ENCODE measurements around the gene TCF3. TPM values are rescaled to one million over a fixed set of nuclear protein-coding genes. Genes with fewer than 3 reads are reported as not detected.
"Not testable (repeated sequence)": the region's sequence is repeated elsewhere in the genome, so short reads cannot be mapped to it uniquely, and the experiment has no call there.

TCF3 gene
- polyA plus RNA-seq, 6 donors from 2014 or later: 17.5 to 45.6 (median 24.8) TPM

DNA sequence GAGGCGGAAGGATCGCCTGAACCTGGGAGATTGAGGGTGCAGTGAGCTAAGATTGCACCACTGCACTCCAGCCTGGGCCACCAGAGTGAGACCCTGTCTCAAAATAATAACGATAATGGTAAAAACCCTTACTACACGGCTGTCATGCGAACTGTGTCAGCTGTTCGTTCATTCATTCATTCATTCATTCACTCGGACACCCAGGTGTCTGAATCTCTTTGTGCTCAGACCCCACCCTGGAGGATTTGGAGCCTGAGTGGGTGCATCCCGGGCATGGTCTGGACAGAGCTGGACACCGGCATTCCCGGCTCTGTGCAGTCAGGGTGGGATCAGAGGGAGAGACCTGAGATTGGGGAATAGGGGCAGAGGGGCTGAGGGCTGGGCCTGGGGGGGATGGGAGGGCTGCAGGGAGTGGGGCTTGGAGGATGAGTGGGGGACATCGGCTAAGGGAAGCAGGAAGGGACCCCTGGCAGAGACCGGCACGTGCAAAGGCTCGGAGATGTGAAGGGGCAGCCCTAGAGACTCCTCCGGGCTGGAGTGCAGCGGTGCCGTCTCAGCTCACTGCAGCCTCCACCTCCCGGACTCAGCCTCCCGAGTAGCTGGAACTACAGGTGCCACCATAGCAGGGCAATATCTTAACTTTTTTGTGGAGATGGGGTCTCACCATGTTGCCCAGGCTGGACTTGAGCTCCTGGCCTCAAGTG, 31.6 kb upstream of the TCF3 start:
- ATAC-seq (ENCODE audit: low read depth in 2 of 2) (no peak), DNase-seq (no peak)
- peaks cover 0 to 7% (median 0%) of the 10 kb centered on the region in 3 donors for H3K4me1 Mint-ChIP-seq
- H3K9me3 Mint-ChIP-seq: peaks cover 0 to 4% (median 0%) of the 10 kb centered on the region in 7 donors
- peaks cover 25 to 60% (median 53%) of the 10 kb centered on the region in 3 donors for H3K27me3 Mint-ChIP-seq
- no peak overlapping the region for H3K27ac Mint-ChIP-seq
- peaks cover 0 to 7% of the 10 kb centered on the region in 2 donors for H3K36me3 Mint-ChIP-seq
- H3K4me3 Mint-ChIP-seq: no peak overlapping the region

GRCh38 chr19:1680976-1681375, 28.6 kb upstream of the TCF3 start:
- Mint-ChIP-seq H3K9me3 (peaks cover 0 to 1% (median 0%) of the 10 kb centered on the region in 7 donors), H3K36me3 (peaks cover 0 to 19% of the 10 kb centered on the region in 2 donors), H3K27ac (no peak overlapping the region), H3K4me3 (no peak overlapping the region), H3K4me1 (peaks cover 0 to 12% (median 2%) of the 10 kb centered on the region in 3 donors), H3K27me3 (peaks cover 29 to 70% (median 57%) of the 10 kb centered on the region in 3 donors)
- DNase-seq: no peak
- no peak for ATAC-seq (ENCODE audit: low read depth in 2 of 2)

- Mint-ChIP-seq H3K36me3 (peaks cover 0 to 19% of the 10 kb centered on the region in 2 donors), H3K4me1 (peaks cover 0 to 12% (median 6%) of the 10 kb centered on the region in 3 donors), H3K27ac (peak overlapping the region in 1 of 6 donors; percentile 97), H3K9me3 (peaks cover 0 to 1% (median 0%) of the 10 kb centered on the region in 7 donors), H3K4me3 (peak overlapping the region in 1 of 8 donors; percentile 12), H3K27me3 (peaks cover 36 to 82% (median 70%) of the 10 kb centered on the region in 3 donors)
- DNase-seq (no peak), ATAC-seq (ENCODE audit: low read depth in 2 of 2) (no peak)
These were observed 25.7 kb upstream of the TCF3 start for GRCh38 chr19:1678073-1678472.

DNA sequence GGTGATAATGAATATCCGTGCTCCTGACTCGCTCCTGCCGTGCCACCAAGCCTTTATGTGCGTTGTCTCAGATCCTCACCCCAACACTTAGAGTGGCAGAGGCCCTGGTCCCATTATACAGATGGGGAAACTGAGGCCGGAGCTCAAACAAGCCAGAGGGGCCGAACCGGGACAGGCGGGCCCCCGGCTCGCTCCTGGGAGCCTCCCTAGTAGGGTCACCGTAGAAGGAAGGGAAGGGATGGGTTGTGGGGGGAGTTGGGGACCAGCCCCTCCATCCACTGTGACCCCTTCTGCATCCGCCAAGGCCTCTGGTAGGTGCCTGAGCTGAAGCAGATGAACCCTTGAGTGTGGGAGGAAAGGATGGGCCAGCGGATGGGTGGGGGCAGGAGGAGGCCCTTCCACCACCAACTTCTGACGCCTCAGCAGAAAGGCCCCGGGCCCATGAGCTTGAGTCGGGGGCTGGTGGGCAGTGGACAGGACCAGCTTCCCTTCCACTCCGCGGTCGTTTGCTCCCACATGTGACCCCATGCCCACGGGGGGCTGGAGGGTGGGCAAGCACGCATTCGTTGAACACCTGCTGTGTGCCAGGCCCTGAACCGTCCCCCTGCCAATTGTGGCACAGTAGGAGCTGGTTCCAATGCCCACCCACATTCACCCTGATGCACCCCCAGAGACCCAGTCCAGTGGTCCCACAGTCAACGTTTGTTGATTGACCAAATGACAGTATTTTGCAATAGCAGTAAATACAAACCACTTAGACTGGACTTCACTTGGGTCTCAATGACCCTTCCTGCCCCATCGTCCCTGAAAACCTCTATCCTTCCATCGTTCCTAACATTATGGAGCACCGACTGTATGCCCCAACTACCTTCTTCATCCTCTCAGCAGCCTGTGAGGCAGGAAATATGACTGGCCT, 24.2 kb upstream of the TCF3 start:
- H3K27me3 Mint-ChIP-seq: peaks cover 31 to 72% (median 61%) of the 10 kb centered on the region in 3 donors
- peaks cover 0 to 19% of the 10 kb centered on the region in 2 donors for H3K36me3 Mint-ChIP-seq
- no peak for ATAC-seq (ENCODE audit: low read depth in 2 of 2)
- no peak for DNase-seq
- H3K27ac Mint-ChIP-seq: peak overlapping the region in 2 of 6 donors; percentile 71 to 74
- H3K9me3 Mint-ChIP-seq: peaks cover 0 to 1% (median 0%) of the 10 kb centered on the region in 7 donors
- no peak overlapping the region for H3K4me3 Mint-ChIP-seq
- peaks cover 0 to 15% (median 8%) of the 10 kb centered on the region in 3 donors for H3K4me1 Mint-ChIP-seq

- Mint-ChIP-seq H3K27me3 (peaks cover 26 to 65% (median 55%) of the 10 kb centered on the region in 3 donors), H3K36me3 (peaks cover 0 to 19% of the 10 kb centered on the region in 2 donors), H3K4me1 (peaks cover 2 to 19% (median 14%) of the 10 kb centered on the region in 3 donors), H3K4me3 (no peak overlapping the region), H3K27ac (peak overlapping the region in 1 of 6 donors; percentile 29), H3K9me3 (peaks cover 0 to 1% (median 0%) of the 10 kb centered on the region in 7 donors)
- DNase-seq: no peak
- ATAC-seq (ENCODE audit: low read depth in 2 of 2): no peak
These were observed 23.4 kb upstream of the TCF3 start for GRCh38 chr19:1675633-1676350.

DNA sequence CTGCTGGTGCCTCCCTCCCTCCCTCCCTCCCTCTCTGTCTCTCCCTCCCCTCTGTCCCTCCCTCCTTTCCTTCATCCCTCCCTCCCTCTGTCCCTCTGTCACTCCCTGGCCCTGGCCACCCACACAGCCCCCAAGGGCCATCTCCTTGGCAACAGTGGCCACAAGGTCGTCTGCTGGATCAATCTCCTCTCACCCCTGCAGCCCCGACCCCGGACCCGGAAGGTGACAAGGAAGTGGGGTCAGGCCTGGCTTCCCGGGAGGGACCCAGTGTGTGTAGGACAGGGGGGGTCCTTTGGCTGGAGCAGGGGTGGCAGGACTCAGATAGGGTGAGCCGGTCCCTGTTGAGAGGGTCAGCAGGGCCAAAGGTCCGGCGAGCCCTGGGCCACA, 21.9 kb upstream of the TCF3 start:
- H3K36me3 Mint-ChIP-seq: peaks cover 0 to 14% of the 10 kb centered on the region in 2 donors
- H3K27ac Mint-ChIP-seq: peak overlapping the region in 1 of 6 donors; percentile 12
- ATAC-seq (ENCODE audit: low read depth in 2 of 2) (no peak), DNase-seq (no peak)
- peaks cover 13 to 26% (median 23%) of the 10 kb centered on the region in 3 donors for H3K4me1 Mint-ChIP-seq
- H3K4me3 Mint-ChIP-seq: no peak overlapping the region
- peaks cover 0 to 1% (median 0%) of the 10 kb centered on the region in 7 donors for H3K9me3 Mint-ChIP-seq
- peaks cover 22 to 54% (median 45%) of the 10 kb centered on the region in 3 donors for H3K27me3 Mint-ChIP-seq

GRCh38 chr19:1673645-1674292, 21.4 kb upstream of the TCF3 start:
- Mint-ChIP-seq H3K36me3 (peaks cover 0 to 12% of the 10 kb centered on the region in 2 donors), H3K4me1 (peaks cover 18 to 26% (median 25%) of the 10 kb centered on the region in 3 donors), H3K4me3 (peak overlapping the region in 5 of 8 donors; percentile 27 to 83 (median 61)), H3K27ac (no peak overlapping the region), H3K27me3 (peaks cover 26 to 50% (median 40%) of the 10 kb centered on the region in 3 donors), H3K9me3 (peaks cover 0 to 1% (median 0%) of the 10 kb centered on the region in 7 donors)
- DNase-seq: no peak
- no peak for ATAC-seq (ENCODE audit: low read depth in 2 of 2)

DNA sequence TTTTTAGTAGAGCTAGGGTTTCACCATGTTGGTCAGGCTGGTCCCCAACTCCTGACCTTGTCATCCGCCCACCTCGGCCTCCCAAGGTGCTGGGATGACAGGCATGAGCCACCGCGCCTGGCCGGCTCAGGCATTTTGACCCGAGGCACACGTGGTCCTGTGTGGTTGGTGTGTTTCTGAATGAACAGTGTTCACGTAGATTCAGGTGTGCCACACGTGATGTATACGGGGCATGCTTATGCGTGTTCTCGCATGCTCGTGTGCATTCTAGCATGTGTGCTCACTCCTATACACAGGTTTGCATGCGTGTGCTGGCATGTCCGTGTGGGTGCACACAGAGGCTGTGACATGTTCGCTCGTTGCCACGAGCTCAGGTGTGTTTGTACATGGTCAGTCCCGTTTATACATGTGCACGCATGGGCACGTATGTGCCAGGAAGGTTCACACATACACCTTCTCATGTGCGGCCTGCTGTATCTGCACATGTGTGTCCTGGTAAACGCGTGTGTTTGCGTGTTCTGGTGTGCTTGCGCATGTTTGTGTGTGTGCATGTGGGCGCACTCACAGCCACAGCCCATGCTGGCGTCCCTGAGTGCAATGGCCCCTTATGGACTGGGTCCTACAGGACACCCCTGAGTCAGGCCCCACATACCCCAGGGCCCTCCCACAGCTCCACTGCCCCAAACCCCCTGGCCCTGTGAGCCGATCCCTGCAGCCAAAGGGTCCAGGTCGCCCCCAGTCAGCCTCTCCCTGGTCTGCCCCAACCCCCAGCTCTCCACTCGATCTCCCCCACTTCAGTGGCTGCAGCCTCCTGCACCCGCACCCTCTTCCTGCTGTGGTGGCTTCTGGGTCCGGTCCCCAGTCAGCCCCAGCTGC, 20.6 kb upstream of the TCF3 start:
- Mint-ChIP-seq H3K9me3 (peaks cover 0 to 1% (median 0%) of the 10 kb centered on the region in 7 donors), H3K27me3 (peaks cover 20 to 42% (median 33%) of the 10 kb centered on the region in 3 donors), H3K27ac (no peak overlapping the region), H3K4me1 (peaks cover 26 to 32% (median 26%) of the 10 kb centered on the region in 3 donors), H3K36me3 (peaks cover 0 to 4% of the 10 kb centered on the region in 2 donors), H3K4me3 (peak overlapping the region in 7 of 8 donors; percentile 15 to 83 (median 65))
- ATAC-seq (ENCODE audit: low read depth in 2 of 2) (no peak), DNase-seq (no peak)

GRCh38 chr19:1672038-1672768, 19.8 kb upstream of the TCF3 start:
- H3K27me3 Mint-ChIP-seq: peaks cover 17 to 34% (median 25%) of the 10 kb centered on the region in 3 donors
- peak overlapping the region in 7 of 8 donors; percentile 51 to 90 (median 82) for H3K4me3 Mint-ChIP-seq
- H3K27ac Mint-ChIP-seq: peak overlapping the region in 2 of 6 donors; percentile 82 to 95
- H3K4me1 Mint-ChIP-seq: peaks cover 31 to 38% (median 34%) of the 10 kb centered on the region in 3 donors
- H3K36me3 Mint-ChIP-seq: no peaks in the 10 kb centered on the region
- DNase-seq (peak; percentile 54), ATAC-seq (ENCODE audit: low read depth in 2 of 2) (peak; percentile 28 to 32)
- H3K9me3 Mint-ChIP-seq: peaks cover 0 to 1% (median 0%) of the 10 kb centered on the region in 7 donors

DNA sequence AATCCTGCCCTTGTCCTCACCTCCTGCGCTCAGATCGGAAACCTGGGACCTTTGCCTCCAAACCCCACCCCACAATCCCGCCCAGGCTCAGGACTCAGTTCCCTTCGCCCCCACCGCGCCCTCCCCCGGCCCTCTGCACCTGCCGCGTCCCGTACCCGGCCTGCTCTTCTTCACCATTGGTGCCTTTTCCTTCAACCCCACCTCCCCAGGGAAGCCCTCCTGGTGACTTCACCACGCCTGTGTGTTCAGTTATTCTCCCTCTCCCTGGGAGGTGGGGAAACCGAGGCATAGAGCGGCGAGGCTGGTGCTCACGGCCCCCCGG, 19.3 kb upstream of the TCF3 start:
- Mint-ChIP-seq H3K4me1 (peaks cover 32 to 42% (median 36%) of the 10 kb centered on the region in 3 donors), H3K9me3 (peaks cover 0 to 1% (median 0%) of the 10 kb centered on the region in 7 donors), H3K4me3 (peak overlapping the region; percentile 51 to 90 (median 82)), H3K27me3 (peaks cover 12 to 29% (median 19%) of the 10 kb centered on the region in 3 donors), H3K27ac (peak overlapping the region in 2 of 6 donors; percentile 57 to 95), H3K36me3 (no peaks in the 10 kb centered on the region)
- DNase-seq (peak; percentile 69), ATAC-seq (ENCODE audit: low read depth in 2 of 2) (peak; percentile 11 to 13)

- not testable (repeated sequence) for H3K9me3 Mint-ChIP-seq; ATAC-seq (ENCODE audit: low read depth in 2 of 2); DNase-seq; H3K36me3 Mint-ChIP-seq
- Mint-ChIP-seq H3K4me1 (peaks cover 38 to 49% (median 44%) of the 10 kb centered on the region in 3 donors), H3K27me3 (peaks cover 11 to 22% (median 13%) of the 10 kb centered on the region in 3 donors), H3K27ac (peak overlapping the region in 3 of 6 donors; percentile 24 to 89 (median 89)), H3K4me3 (peak overlapping the region; percentile 9 to 90 (median 74))
These were observed 18.3 kb upstream of the TCF3 start for GRCh38 chr19:1670747-1671146.

Data from naive B cell (primary cell).